GM12801 (cell line): ENCODE results near the gene GPR151.

Experiments
- CTCF ChIP-seq: IDR thresholded peaks from one replicate; pipeline ENCODE4 v1.5.1; 2011; ENCODE audit warnings: control low read depth; ENCODE audit not compliant: insufficient read length; ENCODE audit errors: extremely low read depth

GPR151 gene

GRCh38 chr5:146466521-146467349, 49.3 kb downstream of the GPR151 start:
- TF ChIP-seq CTCF: no peak

GRCh38 chr5:146463446-146463845, 52.5 kb downstream of the GPR151 start:
- TF ChIP-seq CTCF: no peak
